ENCODE data around the gene PIWIL4.

The PIWIL4 gene

DNA sequence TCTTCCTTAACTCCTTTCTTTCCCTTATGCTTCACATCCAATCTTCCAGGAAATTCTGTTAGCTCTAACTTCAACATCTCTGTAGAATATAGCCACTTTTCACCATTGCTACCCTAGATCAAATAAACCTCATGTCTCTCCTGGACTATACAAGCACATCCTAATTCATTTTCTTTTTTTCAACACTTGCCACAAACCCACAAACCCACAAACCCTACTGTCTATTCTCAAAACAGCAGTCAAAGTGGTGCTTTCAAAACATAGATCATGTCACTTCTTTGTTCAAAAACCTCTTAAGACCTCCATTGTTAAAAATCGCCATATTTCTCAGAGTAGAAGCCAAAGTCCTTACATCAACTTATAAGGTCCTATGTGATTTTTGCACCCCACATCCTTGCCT lies 94.3 kb downstream of the PIWIL4 start:
- peaks cover 3% of the 10 kb centered on the region; the same call in 1 of the 2 replicates for H3K27me3 ChIP-seq (replicated peaks; ENCODE audit: control insufficient read depth, insufficient read depth, low read length)
- H3K4me3 ChIP-seq (replicated peaks; ENCODE audit: low read depth, low read length), result no peak overlapping the region
- TF ChIP-seq, protein P1, sequence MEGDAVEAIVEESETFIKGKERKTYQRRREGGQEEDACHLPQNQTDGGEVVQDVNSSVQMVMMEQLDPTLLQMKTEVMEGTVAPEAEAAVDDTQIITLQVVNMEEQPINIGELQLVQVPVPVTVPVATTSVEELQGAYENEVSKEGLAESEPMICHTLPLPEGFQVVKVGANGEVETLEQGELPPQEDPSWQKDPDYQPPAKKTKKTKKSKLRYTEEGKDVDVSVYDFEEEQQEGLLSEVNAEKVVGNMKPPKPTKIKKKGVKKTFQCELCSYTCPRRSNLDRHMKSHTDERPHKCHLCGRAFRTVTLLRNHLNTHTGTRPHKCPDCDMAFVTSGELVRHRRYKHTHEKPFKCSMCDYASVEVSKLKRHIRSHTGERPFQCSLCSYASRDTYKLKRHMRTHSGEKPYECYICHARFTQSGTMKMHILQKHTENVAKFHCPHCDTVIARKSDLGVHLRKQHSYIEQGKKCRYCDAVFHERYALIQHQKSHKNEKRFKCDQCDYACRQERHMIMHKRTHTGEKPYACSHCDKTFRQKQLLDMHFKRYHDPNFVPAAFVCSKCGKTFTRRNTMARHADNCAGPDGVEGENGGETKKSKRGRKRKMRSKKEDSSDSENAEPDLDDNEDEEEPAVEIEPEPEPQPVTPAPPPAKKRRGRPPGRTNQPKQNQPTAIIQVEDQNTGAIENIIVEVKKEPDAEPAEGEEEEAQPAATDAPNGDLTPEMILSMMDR (IDR thresholded peaks at IDR 0.05; ENCODE audit: insufficient read depth, low read length, poor library complexity, severe bottlenecking), result no peak
- no peak for DNase-seq (ENCODE audit: extremely low read depth, insufficient read length)
- H3K36me3 ChIP-seq (ENCODE audit: control insufficient read depth, insufficient read depth, low read length), result no peaks in the 10 kb centered on the region

GRCh38 chr11:94662065-94662779 lies 95.1 kb downstream of the PIWIL4 start:
- TF ChIP-seq, protein P1 (IDR thresholded peaks at IDR 0.05; ENCODE audit: insufficient read depth, low read length, poor library complexity, severe bottlenecking), result no peak
- DNase-seq (ENCODE audit: extremely low read depth, insufficient read length), result no peak
- Histone ChIP-seq H3K4me3 (replicated peaks; ENCODE audit: low read depth, low read length) (no peak overlapping the region), H3K36me3 (ENCODE audit: control insufficient read depth, insufficient read depth, low read length) (no peaks in the 10 kb centered on the region), H3K27me3 (replicated peaks; ENCODE audit: control insufficient read depth, insufficient read depth, low read length) (peaks cover 3% of the 10 kb centered on the region; the same call in 1 of the 2 replicates)

DNA sequence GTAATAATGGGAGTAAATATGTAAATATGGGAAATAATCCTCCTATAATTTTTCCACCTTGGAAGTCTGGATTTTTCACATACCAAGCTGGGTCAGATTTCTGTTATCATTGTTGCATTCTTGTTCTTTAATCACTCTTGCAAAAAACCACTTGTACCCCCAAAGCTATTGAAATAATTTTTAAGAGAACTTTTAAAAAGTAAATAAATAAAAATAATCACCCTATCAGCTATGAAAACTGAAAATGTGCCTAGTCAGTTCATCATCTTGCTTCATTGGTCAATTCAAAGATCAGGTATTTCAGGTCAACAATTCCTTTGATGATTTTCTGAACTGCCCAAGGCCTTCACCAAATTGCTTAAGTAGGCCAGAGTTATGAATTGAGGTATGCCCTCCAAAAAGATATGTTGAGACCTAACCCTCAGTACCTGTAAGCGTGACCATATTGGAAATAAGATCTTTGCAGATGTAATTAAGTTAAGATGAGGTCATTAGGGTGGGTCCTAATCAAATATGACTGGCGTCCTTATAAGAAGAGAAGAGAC lies 95.8 kb downstream of the PIWIL4 start:
- Histone ChIP-seq H3K27me3 (replicated peaks; ENCODE audit: control insufficient read depth, insufficient read depth, low read length) (peaks cover 3% of the 10 kb centered on the region; the same call in 1 of the 2 replicates), H3K4me3 (replicated peaks; ENCODE audit: low read depth, low read length) (no peak overlapping the region), H3K36me3 (ENCODE audit: control insufficient read depth, insufficient read depth, low read length) (no peaks in the 10 kb centered on the region)
- DNase-seq (ENCODE audit: extremely low read depth, insufficient read length), result no peak
- TF ChIP-seq, protein P1 (IDR thresholded peaks at IDR 0.05; ENCODE audit: insufficient read depth, low read length, poor library complexity, severe bottlenecking), result no peak

DNA sequence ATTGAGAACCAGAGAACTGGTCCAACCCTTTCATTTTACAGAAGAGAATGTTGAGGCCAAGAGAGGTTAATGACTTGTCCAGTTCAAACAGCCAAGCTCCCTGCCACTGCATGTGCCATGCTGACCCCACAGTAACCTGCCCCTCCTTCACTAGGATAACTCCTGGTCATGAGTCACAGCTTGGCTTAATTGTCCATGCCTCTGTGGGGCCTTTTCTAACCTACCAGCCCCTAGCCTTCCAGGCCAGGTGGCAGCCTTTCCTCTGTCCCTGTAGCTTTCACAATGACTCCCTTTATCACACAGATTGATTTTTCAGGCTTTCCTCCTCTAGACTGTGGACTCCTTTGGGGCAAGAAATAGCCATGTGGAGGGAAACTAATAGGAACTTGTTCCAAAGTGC lies 97.2 kb downstream of the PIWIL4 start:
- no peak for DNase-seq (ENCODE audit: extremely low read depth, insufficient read length)
- TF ChIP-seq, protein P1 (IDR thresholded peaks at IDR 0.05; ENCODE audit: insufficient read depth, low read length, poor library complexity, severe bottlenecking), result no peak
- no peaks in the 10 kb centered on the region for H3K36me3 ChIP-seq (ENCODE audit: control insufficient read depth, insufficient read depth, low read length)
- H3K4me3 ChIP-seq (replicated peaks; ENCODE audit: low read depth, low read length), result no peak overlapping the region
- H3K27me3 ChIP-seq (replicated peaks; ENCODE audit: control insufficient read depth, insufficient read depth, low read length), result peaks cover 3% of the 10 kb centered on the region; the same call in 1 of the 2 replicates

DNA sequence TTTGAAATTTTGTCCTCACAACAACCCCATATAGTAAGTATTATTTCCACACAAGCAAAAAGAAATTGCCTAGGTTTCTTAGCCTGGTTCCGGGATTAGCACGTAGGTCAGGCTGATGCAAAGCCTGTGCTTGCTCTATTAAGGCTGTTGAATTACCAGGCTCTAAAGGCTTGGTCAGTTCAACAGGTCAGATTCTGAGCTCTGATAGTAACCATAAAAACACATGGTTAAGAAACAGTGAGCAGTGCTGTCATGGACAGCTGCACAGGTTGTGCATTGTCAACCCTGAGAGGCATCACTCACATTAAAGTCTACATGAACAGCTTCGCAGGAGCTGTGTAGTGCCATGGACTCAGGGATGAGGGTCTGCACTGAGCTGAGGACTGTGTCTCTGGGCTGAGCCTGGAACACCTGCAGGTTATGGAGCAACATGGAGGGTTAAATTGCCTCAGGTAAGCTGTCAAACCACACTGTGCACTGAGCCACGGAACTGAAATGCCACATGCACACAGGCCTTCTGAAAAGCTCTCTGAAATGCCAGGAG lies 98.0 kb downstream of the PIWIL4 start:
- DNase-seq (ENCODE audit: extremely low read depth, insufficient read length), result no peak
- TF ChIP-seq, protein P1 (IDR thresholded peaks at IDR 0.05; ENCODE audit: insufficient read depth, low read length, poor library complexity, severe bottlenecking), result no peak

More for the DNA sequence above, 98.0 kb downstream of the PIWIL4 start:
- no peaks in the 10 kb centered on the region for H3K36me3 ChIP-seq (ENCODE audit: control insufficient read depth, insufficient read depth, low read length)
- H3K4me3 ChIP-seq (replicated peaks; ENCODE audit: low read depth, low read length), result no peak overlapping the region
- peaks cover 3% of the 10 kb centered on the region; the same call in 1 of the 2 replicates for H3K27me3 ChIP-seq (replicated peaks; ENCODE audit: control insufficient read depth, insufficient read depth, low read length)

Measured in GM06990 (cell line).